H9 (cell line): Measurements from ENCODE around the gene FAM210A. TPM values are rescaled to one million over a fixed set of nuclear protein-coding genes. Genes with fewer than 3 reads are reported as not detected.

Experiments used
- DNase-seq: peaks from one replicate; pipeline ENCODE4 v3.0.0-alpha.2; 2017
- H2AFZ ChIP-seq: one replicate; pipeline ENCODE4 v1.6.1; 2013; ENCODE audit warnings: mild to moderate bottlenecking, low read length, control low read depth, moderate library complexity
- H2AK5ac ChIP-seq: 2 replicates; pipeline ENCODE4 v1.6.1; 2013; ENCODE audit warnings: low read length, control low read depth, mixed read lengths; ENCODE audit not compliant: insufficient read length
- H2BK120ac ChIP-seq: one replicate; pipeline ENCODE4 v1.6.1; 2013; ENCODE audit warnings: low read depth, mild to moderate bottlenecking, low read length, control low read depth, inconsistent platforms; ENCODE audit not compliant: poor library complexity, severe bottlenecking
- H2BK12ac ChIP-seq: 2 replicates; pipeline ENCODE4 v1.6.1; 2013; ENCODE audit warnings: low read length, control low read depth, mixed read lengths, low read depth; ENCODE audit not compliant: insufficient read length
- H2BK15ac ChIP-seq: 2 replicates; pipeline ENCODE4 v1.6.1; 2013; ENCODE audit warnings: low read depth, low read length, control low read depth
- H2BK20ac ChIP-seq: one replicate; pipeline ENCODE4 v1.6.1; 2013; ENCODE audit warnings: low read depth, mild to moderate bottlenecking, low read length, control low read depth, inconsistent platforms; ENCODE audit not compliant: poor library complexity, severe bottlenecking
- H2BK5ac ChIP-seq: 2 replicates; pipeline ENCODE4 v1.6.1; 2013; ENCODE audit warnings: low read length, control low read depth, mixed read lengths; ENCODE audit not compliant: insufficient read length
- H3K14ac ChIP-seq: 2 replicates; pipeline ENCODE4 v1.6.1; 2013; ENCODE audit warnings: low read length, control low read depth; ENCODE audit not compliant: insufficient read depth
- H3K18ac ChIP-seq: 2 replicates; pipeline ENCODE4 v1.6.1; 2013; ENCODE audit warnings: low read depth, mild to moderate bottlenecking, mixed read lengths, low read length, control low read depth; ENCODE audit not compliant: insufficient read length
- H3K23ac ChIP-seq: 2 replicates; pipeline ENCODE4 v1.6.1; 2013; ENCODE audit warnings: low read length, control low read depth, mixed read lengths, low read depth; ENCODE audit not compliant: insufficient read length
- H3K23me2 ChIP-seq: 2 replicates; pipeline ENCODE4 v1.6.1; 2013; ENCODE audit warnings: low read depth, mild to moderate bottlenecking, mixed read lengths, low read length, control low read depth; ENCODE audit not compliant: insufficient read length, poor library complexity, severe bottlenecking
- H3K27ac ChIP-seq: 2 replicates; pipeline ENCODE4 v1.5.1; 2013; ENCODE audit warnings: low read length, control low read depth, mixed read lengths, low read depth; ENCODE audit not compliant: insufficient read length
- H3K27me3 ChIP-seq: 2 replicates; pipeline ENCODE4 v1.6.1; 2013; ENCODE audit warnings: low read length, control low read depth, inconsistent platforms; ENCODE audit not compliant: insufficient read depth
- H3K4ac ChIP-seq: 2 replicates; pipeline ENCODE4 v1.6.1; 2013; ENCODE audit warnings: low read depth, mild to moderate bottlenecking, control low read depth, inconsistent platforms, low read length, moderate library complexity
- H3K4me1 ChIP-seq: 2 replicates; pipeline ENCODE4 v1.6.1; 2013; ENCODE audit warnings: low read length, control low read depth, inconsistent platforms; ENCODE audit not compliant: insufficient read depth
- H3K4me2 ChIP-seq: 2 replicates; pipeline ENCODE4 v1.6.1; 2013; ENCODE audit warnings: low read length, control low read depth, mixed read lengths; ENCODE audit not compliant: insufficient read length, insufficient read depth
- H3K56ac ChIP-seq: 2 replicates; pipeline ENCODE4 v1.6.1; 2013; ENCODE audit warnings: low read depth, mild to moderate bottlenecking, mixed read lengths, low read length, control low read depth; ENCODE audit not compliant: insufficient read length
- H3K79me1 ChIP-seq: 2 replicates; pipeline ENCODE4 v1.6.1; 2013; ENCODE audit warnings: low read depth, mild to moderate bottlenecking, moderate library complexity, low read length, control low read depth, inconsistent platforms; ENCODE audit not compliant: insufficient read depth, poor library complexity, severe bottlenecking
- H3K79me2 ChIP-seq: 2 replicates; pipeline ENCODE4 v1.6.1; 2013; ENCODE audit warnings: low read length, control low read depth, inconsistent platforms; ENCODE audit not compliant: insufficient read depth
- H3K9ac ChIP-seq: 2 replicates; pipeline ENCODE4 v1.6.1; 2013; ENCODE audit warnings: low read length, control low read depth, mixed read lengths; ENCODE audit not compliant: insufficient read length; ENCODE audit errors: extremely low read depth
- H3K9me3 ChIP-seq: one replicate; pipeline ENCODE4 v1.6.1; 2013; ENCODE audit warnings: low read depth, low read length, inconsistent platforms; ENCODE audit not compliant: control insufficient read depth
- H3T11ph ChIP-seq: one replicate; pipeline ENCODE4 v1.6.1; 2013; ENCODE audit warnings: mild to moderate bottlenecking, low read length, control low read depth, inconsistent platforms
- H4K20me1 ChIP-seq: one replicate; pipeline ENCODE4 v1.6.1; 2013; ENCODE audit not compliant: control insufficient read depth, insufficient read length, insufficient read depth
- H4K5ac ChIP-seq: 2 replicates; pipeline ENCODE4 v1.6.1; 2013; ENCODE audit warnings: low read depth, mild to moderate bottlenecking, mixed read lengths, low read length, control low read depth; ENCODE audit not compliant: insufficient read length
- H4K8ac ChIP-seq: replicated peaks from 2 replicates; pipeline ENCODE4 v1.6.1; 2013; ENCODE audit warnings: low read length, control low read depth, mixed read lengths, low read depth; ENCODE audit not compliant: insufficient read length
- H4K91ac ChIP-seq: 2 replicates; pipeline ENCODE4 v1.6.1; 2013; ENCODE audit warnings: low read depth, mild to moderate bottlenecking, moderate library complexity, mixed read lengths, low read length, control low read depth; ENCODE audit not compliant: insufficient read length
- H3K27ac Mint-ChIP-seq, 3 experiments: 2 replicates in 2 of 3; 3 replicates in 1 of 3; pipeline ENCODE4 v1.8.0; 2020 to 2021; ENCODE audit warnings: mixed read lengths in 3 of 3, mild to moderate bottlenecking in 1 of 3, moderate library complexity in 1 of 3
- H3K27me3 Mint-ChIP-seq: 2 replicates; pipeline ENCODE4 v1.8.0; 2021; ENCODE audit warnings: low read depth, mild to moderate bottlenecking, moderate library complexity, mixed read lengths
- H3K36me3 Mint-ChIP-seq, 3 experiments: 2 replicates in 2 of 3; 3 replicates in 1 of 3; pipeline ENCODE4 v1.8.0; 2020 to 2021; ENCODE audit warnings: low read depth in 3 of 3, mixed read lengths in 3 of 3; ENCODE audit not compliant: insufficient read depth in 1 of 3
- H3K4me1 Mint-ChIP-seq, 2 experiments: 2 replicates each; pipeline ENCODE4 v1.8.0; 2020; ENCODE audit warnings: mixed read lengths in 2 of 2
- H3K4me3 Mint-ChIP-seq, 2 experiments: 2 replicates in 1 of 2; 3 replicates in 1 of 2; pipeline ENCODE4 v1.8.0; 2020 to 2021; ENCODE audit warnings: mild to moderate bottlenecking in 2 of 2, mixed read lengths in 2 of 2, moderate library complexity in 1 of 2
- H3K9me3 Mint-ChIP-seq, 2 experiments: 2 replicates in 1 of 2; 3 replicates in 1 of 2; pipeline ENCODE4 v1.8.0; 2020; ENCODE audit warnings: mild to moderate bottlenecking in 2 of 2, mixed read lengths in 2 of 2, moderate library complexity in 1 of 2
- CTCF ChIP-seq: fragments of 200-600 bp; sonication (generic); conservative IDR thresholded peaks from 3 replicates; pipeline ENCODE4 v1.8.0; 2021; ENCODE audit warnings: antibody characterized with exemption, mild to moderate bottlenecking
- WGBS: extraction: QIAGEN DNeasy Blood & Tissue Kit; methylation state at CpG from one replicate; pipeline ENCODE4 v1.1.7; 2013; ENCODE audit warnings: missing lambda C conversion rate, low lambda C conversion rate, mixed read lengths; ENCODE audit not compliant: insufficient read length; ENCODE audit errors: extremely low coverage; 5-methylcytosine and 5-hydroxymethylcytosine counted together
- total RNA-seq: library from RNA; stranded (reverse); gene quantifications from 2 replicates; pipeline ENCODE4 v1.2.1, GENCODE V29; 2021

FAM210A gene
- total RNA-seq, 1 experiment from 2014 or later = 22.5 TPM

GRCh38 chr18:13710414-13710831, 15.9 kb downstream of the FAM210A start:
- H3K4ac ChIP-seq = no peak overlapping the region
- H3K4me1 ChIP-seq = peaks cover 7% of the 10 kb centered on the region; the same call in 1 of the 2 replicates
- H2BK120ac ChIP-seq = no peak overlapping the region
- H3K14ac ChIP-seq = no peak overlapping the region
- no peak overlapping the region for H4K91ac ChIP-seq
- peak overlapping the region in 1 of 3 experiments; percentile 86; a peak in 1 of 7 replicates for H3K27ac Mint-ChIP-seq
- no peak overlapping the region for H3K4me2 ChIP-seq
- TF ChIP-seq CTCF = no peak
- H2BK12ac ChIP-seq = no peak overlapping the region
- no peak overlapping the region for H2AFZ ChIP-seq
- H2BK20ac ChIP-seq = no peak overlapping the region
- peaks cover 6% of the 10 kb centered on the region for H3K79me1 ChIP-seq
- no peak overlapping the region for H2BK15ac ChIP-seq
- H4K8ac ChIP-seq = no peak overlapping the region
- peaks cover 25 to 26% of the 10 kb centered on the region in 2 experiments for H3K4me1 Mint-ChIP-seq
- H3K79me2 ChIP-seq = peaks cover 9% of the 10 kb centered on the region; the same call in 1 of the 2 replicates
- no peak overlapping the region for H3K56ac ChIP-seq
- no peak for DNase-seq
- H4K20me1 ChIP-seq = no peaks in the 10 kb centered on the region
- H3K23me2 ChIP-seq = no peaks in the 10 kb centered on the region
- H3K18ac ChIP-seq = no peak overlapping the region
- peaks cover 23 to 33% (median 31%) of the 10 kb centered on the region in 3 experiments for H3K36me3 Mint-ChIP-seq
- H3K4me3 Mint-ChIP-seq = no peak overlapping the region
- H3K27me3 Mint-ChIP-seq = no peaks in the 10 kb centered on the region
- no peaks in the 10 kb centered on the region for H3K27me3 ChIP-seq
- no peak overlapping the region for H4K5ac ChIP-seq
- no peak overlapping the region for H2AK5ac ChIP-seq
- H3K23ac ChIP-seq = no peak overlapping the region
- H3K9me3 ChIP-seq = no peaks in the 10 kb centered on the region
- H3K9me3 Mint-ChIP-seq = peaks cover 15 to 39% of the 10 kb centered on the region in 2 experiments
- no peak overlapping the region for H3K27ac ChIP-seq
- no CpG with 5 or more reads among the region's 6 CpGs for WGBS
- no peak overlapping the region for H3K9ac ChIP-seq
- H2BK5ac ChIP-seq = no peak overlapping the region
- no peak overlapping the region for H3T11ph ChIP-seq
